Measurements from ENCODE around the gene MORN1.

MORN1 gene

DNA sequence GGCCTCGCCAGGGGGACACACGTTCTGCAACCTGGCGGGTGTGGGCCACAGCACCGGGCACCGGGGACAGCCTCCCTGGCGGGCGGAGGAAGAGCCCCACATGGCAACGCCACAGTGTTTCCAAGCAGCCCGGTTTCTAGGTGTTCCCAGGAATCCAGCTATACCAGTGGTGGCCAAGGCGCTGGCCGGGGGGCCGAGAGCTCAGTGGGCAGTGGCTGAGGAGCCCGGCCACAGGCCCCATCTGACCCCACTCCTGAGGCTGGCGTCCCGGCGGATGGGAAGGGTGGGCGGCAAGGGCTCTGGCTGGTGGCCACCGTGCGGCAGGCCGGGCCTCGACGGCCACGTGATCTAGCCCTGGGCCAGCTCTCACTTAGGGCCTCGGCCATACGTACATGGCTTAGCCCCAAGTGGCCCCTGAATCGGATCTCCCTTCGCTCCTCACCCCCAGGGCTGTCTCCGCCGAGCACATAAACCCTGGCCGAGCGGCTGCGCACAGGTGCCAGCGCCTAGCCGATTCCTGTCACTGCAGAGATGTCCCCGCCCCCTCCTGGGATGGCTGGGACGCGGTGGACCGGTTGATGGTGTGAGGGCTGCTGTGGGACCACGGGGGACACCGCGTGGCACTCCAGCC is 68.7 kb downstream of the MORN1 start:
- H3K4me3 ChIP-seq (ENCODE audit: low read depth, low read length) = no peak overlapping the region
- H3K27ac ChIP-seq = peak overlapping the region; percentile 31
- no peak for DNase-seq
- TF ChIP-seq, protein P1, sequence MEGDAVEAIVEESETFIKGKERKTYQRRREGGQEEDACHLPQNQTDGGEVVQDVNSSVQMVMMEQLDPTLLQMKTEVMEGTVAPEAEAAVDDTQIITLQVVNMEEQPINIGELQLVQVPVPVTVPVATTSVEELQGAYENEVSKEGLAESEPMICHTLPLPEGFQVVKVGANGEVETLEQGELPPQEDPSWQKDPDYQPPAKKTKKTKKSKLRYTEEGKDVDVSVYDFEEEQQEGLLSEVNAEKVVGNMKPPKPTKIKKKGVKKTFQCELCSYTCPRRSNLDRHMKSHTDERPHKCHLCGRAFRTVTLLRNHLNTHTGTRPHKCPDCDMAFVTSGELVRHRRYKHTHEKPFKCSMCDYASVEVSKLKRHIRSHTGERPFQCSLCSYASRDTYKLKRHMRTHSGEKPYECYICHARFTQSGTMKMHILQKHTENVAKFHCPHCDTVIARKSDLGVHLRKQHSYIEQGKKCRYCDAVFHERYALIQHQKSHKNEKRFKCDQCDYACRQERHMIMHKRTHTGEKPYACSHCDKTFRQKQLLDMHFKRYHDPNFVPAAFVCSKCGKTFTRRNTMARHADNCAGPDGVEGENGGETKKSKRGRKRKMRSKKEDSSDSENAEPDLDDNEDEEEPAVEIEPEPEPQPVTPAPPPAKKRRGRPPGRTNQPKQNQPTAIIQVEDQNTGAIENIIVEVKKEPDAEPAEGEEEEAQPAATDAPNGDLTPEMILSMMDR (IDR thresholded peaks at IDR 0.05; ENCODE audit: low read depth, low read length, missing control alignments) = no peak
- H3K27me3 ChIP-seq (replicated peaks) = no peaks in the 10 kb centered on the region
- H3K36me3 ChIP-seq (replicated peaks) = no peaks in the 10 kb centered on the region
- in situ Hi-C loops (cut with HindIII; ENCODE audit: low pct_ligation_motif_present, low sequenced_read_pairs) = loop anchor here (25.0 kb wide), 1 partner anchor 110 kb away; no protein-coding TSS in a partner anchor

DNA sequence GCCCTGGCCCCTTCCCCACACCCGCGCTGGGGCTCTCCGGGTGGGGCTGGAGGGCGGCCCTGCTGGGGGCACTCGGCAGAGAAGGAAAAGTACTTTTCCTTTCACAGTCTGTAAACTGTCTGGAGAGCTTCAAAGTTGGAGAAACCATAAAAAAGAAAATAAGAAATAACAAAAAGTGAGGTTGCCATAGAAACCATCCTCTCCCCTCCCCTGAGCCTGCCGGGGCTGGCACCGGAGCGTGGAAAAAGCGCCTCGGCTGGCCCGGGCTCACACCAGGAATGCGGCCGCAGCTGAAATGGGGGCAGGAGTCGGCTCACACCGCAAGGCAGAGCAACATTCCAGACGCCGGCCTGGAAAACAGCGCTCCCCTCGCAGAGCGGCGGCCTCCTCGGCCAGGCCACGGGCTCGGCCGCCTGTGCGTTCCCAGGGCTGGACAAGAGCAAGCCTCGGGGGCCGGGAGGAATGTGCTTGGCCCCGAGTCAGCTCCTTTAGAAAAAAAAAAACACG is 69.2 kb downstream of the MORN1 start:
- peak; percentile 90 for DNase-seq
- TF ChIP-seq, protein P1 (IDR thresholded peaks at IDR 0.05; ENCODE audit: low read depth, low read length, missing control alignments) = peak; percentile 22
- H3K27me3 ChIP-seq (replicated peaks) = no peaks in the 10 kb centered on the region
- H3K36me3 ChIP-seq (replicated peaks) = no peaks in the 10 kb centered on the region
- peak overlapping the region; percentile 1 for H3K4me3 ChIP-seq (ENCODE audit: low read depth, low read length)
- in situ Hi-C loops (cut with HindIII; ENCODE audit: low pct_ligation_motif_present, low sequenced_read_pairs) = loop anchor here (25.0 kb wide), 1 partner anchor 110 kb away; no protein-coding TSS in a partner anchor
- H3K27ac ChIP-seq = peak overlapping the region; percentile 31

DNA sequence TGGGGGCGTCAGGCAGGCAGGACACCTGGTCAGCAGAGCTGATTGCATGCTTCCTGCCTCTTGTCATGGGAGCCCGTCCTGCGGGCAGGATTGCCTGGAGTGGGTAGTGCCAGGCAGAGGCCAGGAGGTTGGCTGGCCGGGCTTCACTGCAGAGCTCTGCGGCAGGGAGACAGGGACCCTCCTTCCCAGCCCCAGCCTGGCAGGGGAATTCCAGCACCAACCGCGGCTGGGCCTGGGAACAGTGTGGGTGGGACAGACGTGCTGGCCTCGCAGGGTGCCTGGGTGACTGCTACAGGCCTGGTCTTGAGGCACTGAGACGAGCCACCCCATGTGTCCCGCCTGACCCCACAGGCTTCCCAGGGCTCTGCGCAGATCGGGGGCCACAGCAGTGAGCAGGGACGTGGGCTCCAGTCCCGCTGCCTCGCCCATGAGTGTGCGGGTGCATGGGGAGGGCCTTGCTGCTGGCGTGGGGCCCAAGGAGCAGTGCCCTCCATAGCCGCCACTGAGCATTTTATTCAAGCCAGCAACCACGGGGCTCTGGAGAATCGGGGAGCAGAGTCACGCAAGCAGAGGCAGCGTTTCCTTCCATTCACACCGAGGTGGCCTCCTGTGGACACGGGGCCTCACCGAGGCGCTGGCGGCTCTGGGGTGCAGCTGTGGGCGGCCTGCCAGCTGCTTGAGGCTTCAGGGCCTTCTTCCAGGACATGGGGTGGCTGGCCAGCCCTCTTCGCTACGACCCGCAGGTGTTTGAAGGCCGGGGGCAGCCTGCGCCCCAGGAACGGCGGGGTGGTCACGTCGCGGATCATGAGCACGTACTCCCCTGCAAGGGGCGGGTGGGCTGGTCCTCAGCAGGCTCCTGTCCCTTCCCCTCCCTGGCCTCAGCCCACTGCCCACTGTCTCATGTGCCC is 70.3 kb downstream of the MORN1 start:
- Histone ChIP-seq H3K36me3 (replicated peaks) (no peaks in the 10 kb centered on the region), H3K27ac (peak overlapping the region; percentile 31), H3K27me3 (replicated peaks) (no peaks in the 10 kb centered on the region), H3K4me3 (ENCODE audit: low read depth, low read length) (no peak overlapping the region)
- DNase-seq = peak; percentile 16
- TF ChIP-seq, protein P1 (IDR thresholded peaks at IDR 0.05; ENCODE audit: low read depth, low read length, missing control alignments) = no peak
- in situ Hi-C loops (cut with HindIII; ENCODE audit: low pct_ligation_motif_present, low sequenced_read_pairs) = loop anchor here (25.0 kb wide), 1 partner anchor 109 kb away; no protein-coding TSS in a partner anchor

DNA sequence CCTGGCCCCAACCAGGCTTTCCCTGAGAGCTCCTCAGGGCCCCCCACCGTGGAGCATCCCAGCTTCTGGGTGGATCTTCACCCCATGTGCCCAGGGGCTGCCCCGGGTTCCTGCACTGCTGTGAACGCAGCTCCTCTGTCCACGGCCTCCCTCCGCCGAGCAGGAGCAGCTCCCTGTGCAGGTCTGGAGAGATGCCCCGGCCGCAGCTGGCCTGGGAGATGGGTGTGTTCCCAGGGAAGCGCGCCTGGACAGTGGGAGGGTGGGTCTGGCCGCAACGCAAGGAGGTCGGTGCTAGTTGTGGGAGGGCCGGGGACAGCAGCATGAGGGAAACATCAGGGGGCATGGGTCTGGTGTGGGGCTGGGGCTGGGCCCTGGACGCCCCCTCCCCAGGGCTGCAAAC is 71.3 kb downstream of the MORN1 start:
- TF ChIP-seq, protein P1 (IDR thresholded peaks at IDR 0.05; ENCODE audit: low read depth, low read length, missing control alignments) = no peak
- in situ Hi-C loops (cut with HindIII; ENCODE audit: low pct_ligation_motif_present, low sequenced_read_pairs) = loop anchor here (25.0 kb wide), 1 partner anchor 108 kb away; no protein-coding TSS in a partner anchor
- Histone ChIP-seq H3K27me3 (replicated peaks) (no peaks in the 10 kb centered on the region), H3K27ac (no peak overlapping the region), H3K4me3 (ENCODE audit: low read depth, low read length) (no peak overlapping the region), H3K36me3 (replicated peaks) (no peaks in the 10 kb centered on the region)
- DNase-seq = no peak

DNA sequence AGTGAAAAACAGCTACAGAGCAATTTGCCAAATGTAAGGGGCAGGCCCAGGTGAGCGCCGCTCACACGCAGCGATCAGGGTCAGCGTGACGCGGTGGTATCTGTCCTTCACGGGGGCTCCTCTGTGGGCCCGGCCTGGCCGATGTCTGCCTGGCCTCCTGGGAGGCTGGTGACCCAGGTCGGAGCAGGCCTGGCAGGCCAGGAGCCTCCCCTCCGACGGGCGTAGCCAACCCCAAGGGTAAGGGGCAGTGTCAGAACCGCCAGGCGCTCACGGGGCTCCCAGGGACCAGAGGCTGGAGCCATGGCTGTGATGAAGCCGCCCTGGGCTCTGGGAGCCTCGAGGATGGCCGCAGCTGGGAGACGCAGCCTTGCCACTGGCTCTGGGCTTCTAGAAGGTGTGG is 72.1 kb downstream of the MORN1 start:
- no peak overlapping the region for H3K27ac ChIP-seq
- H3K36me3 ChIP-seq (replicated peaks) = no peaks in the 10 kb centered on the region
- in situ Hi-C loops (cut with HindIII; ENCODE audit: low pct_ligation_motif_present, low sequenced_read_pairs) = loop anchor here (25.0 kb wide), 1 partner anchor 107 kb away; no protein-coding TSS in a partner anchor
- no peaks in the 10 kb centered on the region for H3K27me3 ChIP-seq (replicated peaks)
- TF ChIP-seq, protein P1 (IDR thresholded peaks at IDR 0.05; ENCODE audit: low read depth, low read length, missing control alignments) = no peak
- no peak overlapping the region for H3K4me3 ChIP-seq (ENCODE audit: low read depth, low read length)
- no peak for DNase-seq
